Liver (tissue), 9 donors: ENCODE results near the gene HOXB8. TPM values are rescaled to one million over a fixed set of nuclear protein-coding genes. Genes with fewer than 3 reads are reported as not detected.

ENCODE experiments used
- DNase-seq: peaks from one replicate; pipeline ENCODE4 v3.0.0-alpha.2; 2017; ENCODE audit warnings: low spot score
- H3K27ac ChIP-seq, 2 donors: one replicate each; pipeline ENCODE4 v1.7.0; 2013; ENCODE audit warnings: inconsistent platforms in 2 of 2, low read length in 2 of 2, control low read depth in 1 of 2, low read depth in 1 of 2, mild to moderate bottlenecking in 1 of 2
- H3K27me3 ChIP-seq, 4 donors: one replicate each; pipeline versions ENCODE4 v1.6.1 to v1.7.0; 2013; ENCODE audit warnings: low read length in 3 of 4, inconsistent platforms in 1 of 4, mild to moderate bottlenecking in 1 of 4, moderate library complexity in 1 of 4; ENCODE audit not compliant: control insufficient read depth in 4 of 4, insufficient read depth in 4 of 4
- H3K36me3 ChIP-seq, 4 donors: one replicate each; pipeline versions ENCODE4 v1.6.1 to v1.7.0; 2013; ENCODE audit warnings: low read length in 3 of 4, mild to moderate bottlenecking in 3 of 4, low read depth in 1 of 4, moderate library complexity in 1 of 4; ENCODE audit not compliant: control insufficient read depth in 4 of 4, insufficient read depth in 3 of 4
- H3K4me1 ChIP-seq, 4 donors: one replicate each; pipeline versions ENCODE4 v1.6.1 to v1.7.0; 2013; ENCODE audit warnings: low read length in 3 of 4, mild to moderate bottlenecking in 3 of 4, moderate library complexity in 1 of 4; ENCODE audit not compliant: control insufficient read depth in 4 of 4, insufficient read depth in 4 of 4
- H3K4me3 ChIP-seq, 3 donors: one replicate each; pipeline versions ENCODE4 v1.6.1 to v1.7.0; 2013; ENCODE audit warnings: low read length in 3 of 3, control low read depth in 1 of 3, low read depth in 1 of 3, mild to moderate bottlenecking in 1 of 3
- H3K9ac ChIP-seq, 2 donors: one replicate each; pipeline ENCODE4 v1.7.0; 2013; ENCODE audit warnings: low read length in 2 of 2, mild to moderate bottlenecking in 2 of 2, moderate library complexity in 2 of 2, control low read depth in 1 of 2, low read depth in 1 of 2
- H3K9me3 ChIP-seq, 4 donors: one replicate each; pipeline versions ENCODE4 v1.6.1 to v1.7.0; 2013; ENCODE audit warnings: low read length in 3 of 4; ENCODE audit not compliant: control insufficient read depth in 4 of 4
- EGR1 ChIP-seq, 2 donors: IDR thresholded peaks; 2 replicates each; pipeline ENCODE4 v1.6.1; 2016 to 2018; ENCODE audit warnings: antibody characterized with exemption in 2 of 2, low read depth in 2 of 2
- FOXA1 ChIP-seq: IDR thresholded peaks from 2 replicates; pipeline ENCODE4 v1.6.1; 2016; ENCODE audit warnings: antibody characterized with exemption
- FOXA2 ChIP-seq: IDR thresholded peaks from 2 replicates; pipeline ENCODE4 v1.6.1; 2016; ENCODE audit warnings: antibody characterized with exemption
- GABPA ChIP-seq, 2 donors: IDR thresholded peaks in 1 of 2; conservative IDR thresholded peaks in 1 of 2; 2 replicates each; pipeline ENCODE4 v1.6.1; 2016; ENCODE audit warnings: antibody characterized with exemption in 2 of 2, mild to moderate bottlenecking in 1 of 2, moderate library complexity in 1 of 2
- HNF4A ChIP-seq, 2 donors: conservative IDR thresholded peaks; 2 replicates each; pipeline ENCODE4 v1.6.1; 2016; ENCODE audit warnings: antibody characterized with exemption in 2 of 2, mild to moderate bottlenecking in 2 of 2
- HNF4G ChIP-seq: IDR thresholded peaks from 2 replicates; pipeline ENCODE4 v1.6.1; 2016; ENCODE audit warnings: antibody characterized with exemption
- JUND ChIP-seq, 2 donors: IDR thresholded peaks; 2 replicates each; pipeline ENCODE4 v1.6.1; 2016; ENCODE audit warnings: antibody characterized with exemption in 2 of 2
- NR2F2 ChIP-seq: IDR thresholded peaks from 2 replicates; pipeline ENCODE4 v1.6.1; 2016; ENCODE audit warnings: antibody characterized with exemption
- RAD21 ChIP-seq, 2 donors: IDR thresholded peaks; 2 replicates each; pipeline ENCODE4 v1.6.1; 2016; ENCODE audit warnings: antibody characterized with exemption in 2 of 2, mild to moderate bottlenecking in 2 of 2
- RXRA ChIP-seq, 2 donors: IDR thresholded peaks; 2 replicates each; pipeline ENCODE4 v1.6.1; 2017 to 2018; ENCODE audit warnings: antibody characterized with exemption in 2 of 2, mild to moderate bottlenecking in 1 of 2
- SP1 ChIP-seq: IDR thresholded peaks from 2 replicates; pipeline ENCODE4 v1.6.1; 2018; ENCODE audit warnings: antibody characterized with exemption, mild to moderate bottlenecking
- TAF1 ChIP-seq: conservative IDR thresholded peaks from 2 replicates; pipeline ENCODE4 v1.6.1; 2016; ENCODE audit warnings: antibody characterized with exemption, mild to moderate bottlenecking
- YY1 ChIP-seq: IDR thresholded peaks from 2 replicates; pipeline ENCODE4 v1.6.1; 2016; ENCODE audit warnings: antibody characterized with exemption, mild to moderate bottlenecking
- WGBS: extraction: QIAGEN DNeasy Blood & Tissue Kit; methylation state at CpG from one replicate; pipeline ENCODE4 v1.1.7; 2013; 5-methylcytosine and 5-hydroxymethylcytosine counted together
- polyA plus RNA-seq, 2 donors: library from polyadenylated mRNA; stranded (reverse) in 1 of 2; unstranded in 1 of 2; fragments of 200-250 nt in 1 of 2; fragments of >200 nt in 1 of 2; fragmentation: Nextera tagmentation in 1 of 2; extraction: Ambion mirVana in 1 of 2; gene quantifications; one replicate each; pipeline versions ENCODE4 v1.2.1 to v1.2.3, GENCODE V29; 2013 to 2015
- total RNA-seq, 2 donors: library from RNA; depleted of rRNA; stranded (reverse); fragments of >200 nt; gene quantifications; one replicate each; pipeline ENCODE4 v1.2.3, GENCODE V29; 2014
- TF ChIP-seq, protein P1 (sequence below): fragments of 150-350 bp; IDR thresholded peaks from 2 replicates; pipeline ENCODE4 v1.5.1; 2017; ENCODE audit warnings: improper control_type of control experiment, low read depth, low read length; ENCODE audit not compliant: missing input control
- TF ChIP-seq, protein P2 (sequence below): IDR thresholded peaks from 2 replicates; pipeline ENCODE4 v1.6.1; 2016; ENCODE audit warnings: antibody characterized with exemption
- TF ChIP-seq, protein P3 (sequence below): IDR thresholded peaks from 2 replicates; pipeline ENCODE4 v1.6.1; 2016; ENCODE audit warnings: antibody characterized with exemption
- TF ChIP-seq, protein P4 (sequence below): IDR thresholded peaks from 2 replicates; pipeline ENCODE4 v1.6.1; 2016; ENCODE audit warnings: antibody characterized with exemption, mild to moderate bottlenecking
- TF ChIP-seq, protein P5 (sequence below): IDR thresholded peaks from 2 replicates; pipeline ENCODE4 v1.6.1; 2016; ENCODE audit warnings: antibody characterized with exemption
- donor health status: healthy.
- donor health status: healthy.
- donor health status: healthy.
- donor health status: healthy.
- donor health status: healthy.

Gene HOXB8
- total and polyA plus RNA-seq, 4 donors: not detected

DNA sequence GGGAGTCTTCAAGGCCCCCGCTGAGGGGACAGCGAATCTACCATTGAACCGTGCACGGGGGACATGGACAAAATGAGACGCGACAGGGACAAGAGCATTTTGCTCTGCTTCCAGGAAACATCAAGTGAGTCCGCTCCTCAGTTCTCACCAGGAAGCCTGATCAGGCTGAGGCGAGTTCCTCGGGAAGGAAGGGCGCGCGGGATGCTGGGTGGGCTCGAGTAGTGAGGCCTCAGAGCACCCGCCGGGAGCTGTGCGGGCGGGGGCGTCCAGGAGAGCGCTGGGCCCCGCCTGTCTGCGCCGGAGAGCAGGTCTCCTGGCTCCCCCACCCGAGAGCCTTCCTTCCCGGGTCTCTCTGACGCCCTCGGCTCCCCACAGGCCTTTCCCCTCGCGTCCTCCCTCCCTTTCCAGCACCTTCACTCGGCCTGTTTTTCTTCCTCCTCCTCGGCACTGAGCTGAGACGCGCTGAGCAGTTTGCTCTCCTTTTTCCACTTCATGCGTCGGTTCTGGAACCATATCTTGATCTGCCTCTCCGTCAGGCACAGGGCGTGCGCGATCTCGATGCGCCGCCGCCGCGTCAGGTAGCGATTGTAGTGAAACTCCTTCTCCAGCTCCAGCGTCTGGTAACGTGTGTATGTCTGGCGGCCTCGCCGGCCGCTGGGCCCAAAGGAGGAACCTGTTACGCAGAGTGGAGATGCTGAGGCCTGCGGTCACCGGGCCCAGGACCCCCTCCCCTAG is 18.9 kb downstream of the HOXB8 start:
- Histone ChIP-seq H3K9ac (no peak overlapping the region), H3K36me3 (no peaks in the 10 kb centered on the region), H3K4me1 (peaks cover 2 to 23% (median 4%) of the 10 kb centered on the region in 4 donors), H3K4me3 (no peak overlapping the region), H3K27me3 (peaks cover 4 to 22% (median 11%) of the 10 kb centered on the region in 4 donors), H3K27ac (no peak overlapping the region), H3K9me3 (no peaks in the 10 kb centered on the region)
- TF ChIP-seq RXRA (IDR thresholded peaks at IDR 0.05) (no peak), NR2F2 (no peak), HNF4A (conservative IDR thresholded peaks at IDR 0.05) (no peak), TAF1 (no peak), GABPA (IDR thresholded peaks at IDR 0.05 in 1 of 2, conservative IDR thresholded peaks at IDR 0.05 in 1 of 2) (no peak), RAD21 (IDR thresholded peaks at IDR 0.05) (no peak), HNF4G (no peak)
- TF ChIP-seq, protein P1, sequence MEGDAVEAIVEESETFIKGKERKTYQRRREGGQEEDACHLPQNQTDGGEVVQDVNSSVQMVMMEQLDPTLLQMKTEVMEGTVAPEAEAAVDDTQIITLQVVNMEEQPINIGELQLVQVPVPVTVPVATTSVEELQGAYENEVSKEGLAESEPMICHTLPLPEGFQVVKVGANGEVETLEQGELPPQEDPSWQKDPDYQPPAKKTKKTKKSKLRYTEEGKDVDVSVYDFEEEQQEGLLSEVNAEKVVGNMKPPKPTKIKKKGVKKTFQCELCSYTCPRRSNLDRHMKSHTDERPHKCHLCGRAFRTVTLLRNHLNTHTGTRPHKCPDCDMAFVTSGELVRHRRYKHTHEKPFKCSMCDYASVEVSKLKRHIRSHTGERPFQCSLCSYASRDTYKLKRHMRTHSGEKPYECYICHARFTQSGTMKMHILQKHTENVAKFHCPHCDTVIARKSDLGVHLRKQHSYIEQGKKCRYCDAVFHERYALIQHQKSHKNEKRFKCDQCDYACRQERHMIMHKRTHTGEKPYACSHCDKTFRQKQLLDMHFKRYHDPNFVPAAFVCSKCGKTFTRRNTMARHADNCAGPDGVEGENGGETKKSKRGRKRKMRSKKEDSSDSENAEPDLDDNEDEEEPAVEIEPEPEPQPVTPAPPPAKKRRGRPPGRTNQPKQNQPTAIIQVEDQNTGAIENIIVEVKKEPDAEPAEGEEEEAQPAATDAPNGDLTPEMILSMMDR: no peak
- DNase-seq: no peak
- 28% methylated on average over 54 of the region's 54 CpGs for WGBS

DNA sequence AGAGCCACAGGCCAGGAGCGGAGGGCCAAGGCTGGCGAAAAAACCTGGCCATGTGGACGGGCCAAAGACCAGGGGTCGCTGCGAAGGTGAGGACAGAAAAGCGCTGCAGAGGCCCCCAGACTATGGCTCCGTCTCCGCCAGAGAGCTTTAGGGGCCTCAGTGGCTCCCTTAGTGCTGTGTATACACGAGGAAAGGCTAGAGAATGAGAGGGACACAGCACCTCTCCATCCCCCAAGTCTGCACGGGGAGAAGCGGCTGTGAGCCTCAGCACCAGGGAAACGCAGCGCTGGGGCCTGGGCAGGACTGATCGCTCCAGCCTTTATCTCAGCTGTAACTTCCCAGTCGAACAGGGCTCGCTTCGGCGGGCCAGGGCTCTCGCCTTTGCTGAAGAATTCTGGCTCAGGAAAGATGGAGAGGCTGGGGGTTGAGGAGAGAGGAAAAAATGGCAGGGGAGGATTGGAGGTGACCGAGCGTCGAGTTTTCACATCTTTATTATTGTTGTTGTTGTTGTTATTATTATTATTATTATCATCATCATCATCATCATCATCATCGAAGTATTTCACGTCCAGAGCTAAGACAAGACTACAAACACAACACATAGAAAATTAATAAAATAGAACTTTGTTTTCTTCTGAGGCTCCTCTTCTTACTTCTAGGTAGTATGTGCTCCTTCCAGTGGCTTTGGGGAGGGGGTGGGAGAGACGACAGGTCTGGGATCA is 19.7 kb downstream of the HOXB8 start:
- Histone ChIP-seq H3K9ac (no peak overlapping the region), H3K27me3 (peaks cover 4 to 18% (median 11%) of the 10 kb centered on the region in 4 donors), H3K4me3 (no peak overlapping the region), H3K36me3 (no peaks in the 10 kb centered on the region), H3K4me1 (peaks cover 2 to 23% (median 4%) of the 10 kb centered on the region in 4 donors), H3K9me3 (no peaks in the 10 kb centered on the region), H3K27ac (no peak overlapping the region)
- no peak for DNase-seq
- 46% methylated on average over 25 of the region's 25 CpGs for WGBS
- TF ChIP-seq, protein P2, sequence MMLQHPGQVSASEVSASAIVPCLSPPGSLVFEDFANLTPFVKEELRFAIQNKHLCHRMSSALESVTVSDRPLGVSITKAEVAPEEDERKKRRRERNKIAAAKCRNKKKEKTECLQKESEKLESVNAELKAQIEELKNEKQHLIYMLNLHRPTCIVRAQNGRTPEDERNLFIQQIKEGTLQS: no peak
- TF ChIP-seq, protein P1: no peak
- TF ChIP-seq TAF1: no peak
- TF ChIP-seq, protein P3, sequence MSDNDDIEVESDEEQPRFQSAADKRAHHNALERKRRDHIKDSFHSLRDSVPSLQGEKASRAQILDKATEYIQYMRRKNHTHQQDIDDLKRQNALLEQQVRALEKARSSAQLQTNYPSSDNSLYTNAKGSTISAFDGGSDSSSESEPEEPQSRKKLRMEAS: no peak
- no peak for TF ChIP-seq FOXA1
- no peak for TF ChIP-seq FOXA2
- TF ChIP-seq EGR1 (IDR thresholded peaks at IDR 0.05; ENCODE audit: low read depth in 2 of 2): no peak
- no peak for TF ChIP-seq HNF4G
- TF ChIP-seq, protein P4, sequence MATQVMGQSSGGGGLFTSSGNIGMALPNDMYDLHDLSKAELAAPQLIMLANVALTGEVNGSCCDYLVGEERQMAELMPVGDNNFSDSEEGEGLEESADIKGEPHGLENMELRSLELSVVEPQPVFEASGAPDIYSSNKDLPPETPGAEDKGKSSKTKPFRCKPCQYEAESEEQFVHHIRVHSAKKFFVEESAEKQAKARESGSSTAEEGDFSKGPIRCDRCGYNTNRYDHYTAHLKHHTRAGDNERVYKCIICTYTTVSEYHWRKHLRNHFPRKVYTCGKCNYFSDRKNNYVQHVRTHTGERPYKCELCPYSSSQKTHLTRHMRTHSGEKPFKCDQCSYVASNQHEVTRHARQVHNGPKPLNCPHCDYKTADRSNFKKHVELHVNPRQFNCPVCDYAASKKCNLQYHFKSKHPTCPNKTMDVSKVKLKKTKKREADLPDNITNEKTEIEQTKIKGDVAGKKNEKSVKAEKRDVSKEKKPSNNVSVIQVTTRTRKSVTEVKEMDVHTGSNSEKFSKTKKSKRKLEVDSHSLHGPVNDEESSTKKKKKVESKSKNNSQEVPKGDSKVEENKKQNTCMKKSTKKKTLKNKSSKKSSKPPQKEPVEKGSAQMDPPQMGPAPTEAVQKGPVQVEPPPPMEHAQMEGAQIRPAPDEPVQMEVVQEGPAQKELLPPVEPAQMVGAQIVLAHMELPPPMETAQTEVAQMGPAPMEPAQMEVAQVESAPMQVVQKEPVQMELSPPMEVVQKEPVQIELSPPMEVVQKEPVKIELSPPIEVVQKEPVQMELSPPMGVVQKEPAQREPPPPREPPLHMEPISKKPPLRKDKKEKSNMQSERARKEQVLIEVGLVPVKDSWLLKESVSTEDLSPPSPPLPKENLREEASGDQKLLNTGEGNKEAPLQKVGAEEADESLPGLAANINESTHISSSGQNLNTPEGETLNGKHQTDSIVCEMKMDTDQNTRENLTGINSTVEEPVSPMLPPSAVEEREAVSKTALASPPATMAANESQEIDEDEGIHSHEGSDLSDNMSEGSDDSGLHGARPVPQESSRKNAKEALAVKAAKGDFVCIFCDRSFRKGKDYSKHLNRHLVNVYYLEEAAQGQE: no peak
- no peak for TF ChIP-seq RAD21 (IDR thresholded peaks at IDR 0.05)
- no peak for TF ChIP-seq JUND (IDR thresholded peaks at IDR 0.05)
- TF ChIP-seq, protein P5, sequence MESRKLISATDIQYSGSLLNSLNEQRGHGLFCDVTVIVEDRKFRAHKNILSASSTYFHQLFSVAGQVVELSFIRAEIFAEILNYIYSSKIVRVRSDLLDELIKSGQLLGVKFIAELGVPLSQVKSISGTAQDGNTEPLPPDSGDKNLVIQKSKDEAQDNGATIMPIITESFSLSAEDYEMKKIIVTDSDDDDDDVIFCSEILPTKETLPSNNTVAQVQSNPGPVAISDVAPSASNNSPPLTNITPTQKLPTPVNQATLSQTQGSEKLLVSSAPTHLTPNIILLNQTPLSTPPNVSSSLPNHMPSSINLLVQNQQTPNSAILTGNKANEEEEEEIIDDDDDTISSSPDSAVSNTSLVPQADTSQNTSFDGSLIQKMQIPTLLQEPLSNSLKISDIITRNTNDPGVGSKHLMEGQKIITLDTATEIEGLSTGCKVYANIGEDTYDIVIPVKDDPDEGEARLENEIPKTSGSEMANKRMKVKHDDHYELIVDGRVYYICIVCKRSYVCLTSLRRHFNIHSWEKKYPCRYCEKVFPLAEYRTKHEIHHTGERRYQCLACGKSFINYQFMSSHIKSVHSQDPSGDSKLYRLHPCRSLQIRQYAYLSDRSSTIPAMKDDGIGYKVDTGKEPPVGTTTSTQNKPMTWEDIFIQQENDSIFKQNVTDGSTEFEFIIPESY: no peak
- no peak for TF ChIP-seq RXRA (IDR thresholded peaks at IDR 0.05)
- no peak for TF ChIP-seq HNF4A (conservative IDR thresholded peaks at IDR 0.05)
- TF ChIP-seq GABPA (IDR thresholded peaks at IDR 0.05 in 1 of 2, conservative IDR thresholded peaks at IDR 0.05 in 1 of 2): no peak
- TF ChIP-seq YY1: no peak
- no peak for TF ChIP-seq SP1
- no peak for TF ChIP-seq NR2F2
